ENCODE data around the gene DRG2. TPM values are rescaled to one million over a fixed set of nuclear protein-coding genes. Genes with fewer than 3 reads are reported as not detected.

Gene DRG2
- total and polyA plus RNA-seq, 9 of the 15 experiments (the other 6 are each of a cell fraction or from before 2014, with no cell fraction given), result 6.6 to 36.7 (median 26.1) TPM

DNA sequence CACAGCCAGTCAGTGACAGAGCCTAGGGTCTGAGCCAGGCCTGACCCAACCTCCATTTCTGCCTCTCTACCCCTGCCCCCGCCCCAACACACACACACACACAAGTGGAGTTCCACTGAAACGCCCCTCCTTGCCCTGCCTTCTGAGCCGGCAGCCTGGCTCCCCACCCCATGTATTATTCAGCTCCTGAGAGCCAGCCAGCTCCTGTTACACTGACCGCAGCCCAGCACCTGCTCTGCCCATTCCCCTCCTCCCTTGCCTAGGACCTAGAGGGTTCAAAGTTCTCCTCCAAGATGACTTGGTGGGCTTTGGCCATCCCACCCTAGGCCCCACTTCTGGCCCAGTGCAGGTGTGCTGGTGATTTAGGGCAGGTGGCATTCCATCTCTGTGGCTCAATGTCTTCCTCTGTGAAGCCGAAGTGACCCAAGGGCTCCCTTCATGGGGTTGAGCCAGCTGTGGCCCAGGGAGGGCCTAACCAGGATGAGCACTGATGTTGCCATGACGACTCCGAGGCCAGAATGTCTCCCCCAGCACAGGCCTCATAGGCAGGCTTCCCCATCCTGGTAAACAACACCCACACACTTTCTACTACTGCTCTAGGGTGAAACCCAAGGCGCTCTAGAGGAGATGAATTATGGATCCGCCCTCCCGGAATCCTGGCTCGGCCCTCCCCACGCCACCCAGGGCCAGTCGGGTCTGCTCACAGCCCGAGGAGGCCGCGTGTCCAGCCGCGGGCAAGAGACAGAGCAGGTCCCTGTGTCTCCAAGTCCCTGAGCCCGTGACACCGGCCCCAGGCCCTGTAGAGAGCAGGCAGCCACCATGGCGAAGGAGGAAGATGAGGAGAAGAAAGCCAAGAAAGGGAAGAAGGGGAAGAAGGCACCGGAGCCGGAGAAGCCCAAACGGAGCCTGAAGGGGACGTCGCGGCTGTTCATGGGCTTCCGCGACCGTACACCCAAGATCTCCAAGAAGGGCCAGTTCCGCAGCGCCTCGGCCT is 30.5 kb downstream of the DRG2 start:
- in situ Hi-C loops (cut with MboI) (no loop called here), intact Hi-C loops (cut with micrococcal nuclease) (no loop called here)
- Histone ChIP-seq H3K79me2 (ENCODE audit: control insufficient read depth, insufficient read depth, low read length) (no peaks in the 10 kb centered on the region), H3K4me3 (no peak overlapping the region), H4K20me1 (replicated peaks; ENCODE audit: control insufficient read depth, insufficient read depth, low read length) (no peaks in the 10 kb centered on the region), H3K9ac (ENCODE audit: insufficient read depth in 1 of 2, low read depth in 2 of 2, low read length in 2 of 2) (no peak overlapping the region), H3K9me1 (ENCODE audit: control insufficient read depth, insufficient read depth, low read length) (no peaks in the 10 kb centered on the region), H3K27me3 (ENCODE audit: control insufficient read depth in 2 of 2, insufficient read depth in 2 of 2, low read length in 2 of 2) (no peaks in the 10 kb centered on the region), H3K4me2 (ENCODE audit: insufficient read depth, low read length) (no peak overlapping the region), H2AFZ (ENCODE audit: low read depth, low read length) (no peak overlapping the region), H3K27ac (ENCODE audit: extremely low read depth, low read depth, low read length) (no peak overlapping the region), H3K4me1 (replicated peaks in 1 of 2; ENCODE audit: control insufficient read depth in 2 of 2, insufficient read depth in 2 of 2, low read length in 2 of 2) (peaks cover 0 to 6% of the 10 kb centered on the region in 2 experiments; a peak in 2 of 5 replicates), H3K36me3 (ENCODE audit: control insufficient read depth, insufficient read depth, low read length) (no peaks in the 10 kb centered on the region), H3K9me3 (replicated peaks; ENCODE audit: control insufficient read depth, insufficient read depth, low read depth, low read length) (no peaks in the 10 kb centered on the region)
- no peak for ATAC-seq
- no peak for DNase-seq (ENCODE audit: extremely low read depth in 1 of 4, low spot score in 3 of 4)
- no TSS peak for BruUV-seq (replicated peaks)
- CTCF ChIA-PET (ENCODE audit: low intra/inter-chr PET ratio), result no interaction called here
- FAIRE-seq, result no peak
- WGBS (ENCODE audit: insufficient coverage, low coverage, missing lambda C conversion rate), result 29% methylated on average over 10 of the region's 33 CpGs
- TF ChIP-seq TAF15 (IDR thresholded peaks at IDR 0.05; ENCODE audit: low read depth, low read length) (no peak), ZNF146 (CRISPR knock-in tag; IDR thresholded peaks at IDR 0.05; ENCODE audit: unreplicated experiment) (no peak), ATF7 (IDR thresholded peaks at IDR 0.05) (no peak), ARID1B (IDR thresholded peaks at IDR 0.05) (no peak), HDAC6 (IDR thresholded peaks at IDR 0.05; ENCODE audit: low read depth, low read length) (no peak), ZNF830 (CRISPR knock-in tag; IDR thresholded peaks at IDR 0.05) (no peak), POLR2H (tag; IDR thresholded peaks at IDR 0.05; ENCODE audit: low read depth) (no peak), GATAD2A (IDR thresholded peaks at IDR 0.05) (no peak), BCOR (IDR thresholded peaks at IDR 0.05) (no peak)
- TF ChIP-seq, protein P1, sequence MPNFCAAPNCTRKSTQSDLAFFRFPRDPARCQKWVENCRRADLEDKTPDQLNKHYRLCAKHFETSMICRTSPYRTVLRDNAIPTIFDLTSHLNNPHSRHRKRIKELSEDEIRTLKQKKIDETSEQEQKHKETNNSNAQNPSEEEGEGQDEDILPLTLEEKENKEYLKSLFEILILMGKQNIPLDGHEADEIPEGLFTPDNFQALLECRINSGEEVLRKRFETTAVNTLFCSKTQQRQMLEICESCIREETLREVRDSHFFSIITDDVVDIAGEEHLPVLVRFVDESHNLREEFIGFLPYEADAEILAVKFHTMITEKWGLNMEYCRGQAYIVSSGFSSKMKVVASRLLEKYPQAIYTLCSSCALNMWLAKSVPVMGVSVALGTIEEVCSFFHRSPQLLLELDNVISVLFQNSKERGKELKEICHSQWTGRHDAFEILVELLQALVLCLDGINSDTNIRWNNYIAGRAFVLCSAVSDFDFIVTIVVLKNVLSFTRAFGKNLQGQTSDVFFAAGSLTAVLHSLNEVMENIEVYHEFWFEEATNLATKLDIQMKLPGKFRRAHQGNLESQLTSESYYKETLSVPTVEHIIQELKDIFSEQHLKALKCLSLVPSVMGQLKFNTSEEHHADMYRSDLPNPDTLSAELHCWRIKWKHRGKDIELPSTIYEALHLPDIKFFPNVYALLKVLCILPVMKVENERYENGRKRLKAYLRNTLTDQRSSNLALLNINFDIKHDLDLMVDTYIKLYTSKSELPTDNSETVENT (CRISPR knock-in tag; IDR thresholded peaks at IDR 0.05), result no peak
- TF ChIP-seq, protein P2, sequence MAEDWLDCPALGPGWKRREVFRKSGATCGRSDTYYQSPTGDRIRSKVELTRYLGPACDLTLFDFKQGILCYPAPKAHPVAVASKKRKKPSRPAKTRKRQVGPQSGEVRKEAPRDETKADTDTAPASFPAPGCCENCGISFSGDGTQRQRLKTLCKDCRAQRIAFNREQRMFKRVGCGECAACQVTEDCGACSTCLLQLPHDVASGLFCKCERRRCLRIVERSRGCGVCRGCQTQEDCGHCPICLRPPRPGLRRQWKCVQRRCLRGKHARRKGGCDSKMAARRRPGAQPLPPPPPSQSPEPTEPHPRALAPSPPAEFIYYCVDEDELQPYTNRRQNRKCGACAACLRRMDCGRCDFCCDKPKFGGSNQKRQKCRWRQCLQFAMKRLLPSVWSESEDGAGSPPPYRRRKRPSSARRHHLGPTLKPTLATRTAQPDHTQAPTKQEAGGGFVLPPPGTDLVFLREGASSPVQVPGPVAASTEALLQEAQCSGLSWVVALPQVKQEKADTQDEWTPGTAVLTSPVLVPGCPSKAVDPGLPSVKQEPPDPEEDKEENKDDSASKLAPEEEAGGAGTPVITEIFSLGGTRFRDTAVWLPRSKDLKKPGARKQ (CRISPR knock-in tag; IDR thresholded peaks at IDR 0.05), result no peak
- TF ChIP-seq, protein P3, sequence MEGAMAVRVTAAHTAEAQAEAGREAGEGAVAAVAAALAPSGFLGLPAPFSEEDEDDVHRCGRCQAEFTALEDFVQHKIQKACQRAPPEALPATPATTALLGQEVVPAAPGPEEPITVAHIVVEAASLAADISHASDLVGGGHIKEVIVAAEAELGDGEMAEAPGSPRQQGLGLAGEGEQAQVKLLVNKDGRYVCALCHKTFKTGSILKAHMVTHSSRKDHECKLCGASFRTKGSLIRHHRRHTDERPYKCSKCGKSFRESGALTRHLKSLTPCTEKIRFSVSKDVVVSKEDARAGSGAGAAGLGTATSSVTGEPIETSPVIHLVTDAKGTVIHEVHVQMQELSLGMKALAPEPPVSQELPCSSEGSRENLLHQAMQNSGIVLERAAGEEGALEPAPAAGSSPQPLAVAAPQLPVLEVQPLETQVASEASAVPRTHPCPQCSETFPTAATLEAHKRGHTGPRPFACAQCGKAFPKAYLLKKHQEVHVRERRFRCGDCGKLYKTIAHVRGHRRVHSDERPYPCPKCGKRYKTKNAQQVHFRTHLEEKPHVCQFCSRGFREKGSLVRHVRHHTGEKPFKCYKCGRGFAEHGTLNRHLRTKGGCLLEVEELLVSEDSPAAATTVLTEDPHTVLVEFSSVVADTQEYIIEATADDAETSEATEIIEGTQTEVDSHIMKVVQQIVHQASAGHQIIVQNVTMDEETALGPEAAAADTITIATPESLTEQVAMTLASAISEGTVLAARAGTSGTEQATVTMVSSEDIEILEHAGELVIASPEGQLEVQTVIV (CRISPR knock-in tag; IDR thresholded peaks at IDR 0.05; ENCODE audit: borderline replicate concordance), result no peak
- POLR2A ChIA-PET, result interaction anchor here (0.7 to 2.0 kb wide), 2 partner anchors 8 to 18 kb away, joined by 3 to 7 read pairs; no protein-coding TSS in a partner anchor
